Adipocyte (in vitro differentiated cells): ENCODE measurements around the gene PRR36.

Experiments used
- DNase-seq: peaks from one replicate; pipeline ENCODE4 v3.0.0-alpha.2; 2015; ENCODE audit warnings: low read depth
- H3K27me3 ChIP-seq: replicated peaks from 2 replicates; pipeline ENCODE4 v1.7.0; 2013; ENCODE audit warnings: mild to moderate bottlenecking, low read length, moderate library complexity; ENCODE audit not compliant: control insufficient read depth, insufficient read depth
- H3K36me3 ChIP-seq: 2 replicates; pipeline ENCODE4 v1.7.0; 2013; ENCODE audit warnings: low read length, mild to moderate bottlenecking, moderate library complexity; ENCODE audit not compliant: control insufficient read depth, insufficient read depth, severe bottlenecking
- H3K4me1 ChIP-seq: 2 replicates; pipeline ENCODE4 v1.7.0; 2013; ENCODE audit warnings: mild to moderate bottlenecking, low read length, moderate library complexity; ENCODE audit not compliant: control insufficient read depth, insufficient read depth
- H3K4me3 ChIP-seq: 2 replicates; pipeline ENCODE4 v1.7.0; 2013; ENCODE audit warnings: mild to moderate bottlenecking, low read length, moderate library complexity
- H3K9ac ChIP-seq: 2 replicates; pipeline ENCODE4 v1.7.0; 2013; ENCODE audit warnings: mild to moderate bottlenecking, low read length, moderate library complexity
- H3K9me3 ChIP-seq: 2 replicates; pipeline ENCODE4 v1.7.0; 2013; ENCODE audit warnings: mild to moderate bottlenecking, low read length, moderate library complexity; ENCODE audit not compliant: control insufficient read depth

The PRR36 gene

DNA sequence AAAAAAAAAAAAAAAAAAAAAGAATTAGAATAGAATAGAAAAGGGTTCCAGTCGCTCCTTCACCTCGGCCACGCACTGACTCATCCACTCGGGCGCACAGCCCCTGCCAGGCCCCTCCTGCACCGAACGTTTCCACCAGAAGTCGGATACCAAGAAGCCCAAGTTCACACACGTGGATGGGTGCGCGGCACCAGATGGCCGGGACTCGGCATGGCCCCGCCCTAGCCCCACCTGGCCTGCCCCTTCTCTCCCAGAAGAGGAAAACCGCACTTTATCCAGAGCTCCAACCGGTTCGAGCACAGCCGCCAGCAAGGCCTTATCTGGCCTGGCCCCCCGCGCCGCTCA, 5.9 kb downstream of the PRR36 start:
- Histone ChIP-seq H3K36me3 (peaks cover 2% of the 10 kb centered on the region), H3K4me3 (no peak overlapping the region), H3K9ac (no peak overlapping the region), H3K9me3 (no peaks in the 10 kb centered on the region), H3K27me3 (peaks cover 15% of the 10 kb centered on the region), H3K4me1 (peaks cover 15% of the 10 kb centered on the region)
- no peak for DNase-seq

DNA sequence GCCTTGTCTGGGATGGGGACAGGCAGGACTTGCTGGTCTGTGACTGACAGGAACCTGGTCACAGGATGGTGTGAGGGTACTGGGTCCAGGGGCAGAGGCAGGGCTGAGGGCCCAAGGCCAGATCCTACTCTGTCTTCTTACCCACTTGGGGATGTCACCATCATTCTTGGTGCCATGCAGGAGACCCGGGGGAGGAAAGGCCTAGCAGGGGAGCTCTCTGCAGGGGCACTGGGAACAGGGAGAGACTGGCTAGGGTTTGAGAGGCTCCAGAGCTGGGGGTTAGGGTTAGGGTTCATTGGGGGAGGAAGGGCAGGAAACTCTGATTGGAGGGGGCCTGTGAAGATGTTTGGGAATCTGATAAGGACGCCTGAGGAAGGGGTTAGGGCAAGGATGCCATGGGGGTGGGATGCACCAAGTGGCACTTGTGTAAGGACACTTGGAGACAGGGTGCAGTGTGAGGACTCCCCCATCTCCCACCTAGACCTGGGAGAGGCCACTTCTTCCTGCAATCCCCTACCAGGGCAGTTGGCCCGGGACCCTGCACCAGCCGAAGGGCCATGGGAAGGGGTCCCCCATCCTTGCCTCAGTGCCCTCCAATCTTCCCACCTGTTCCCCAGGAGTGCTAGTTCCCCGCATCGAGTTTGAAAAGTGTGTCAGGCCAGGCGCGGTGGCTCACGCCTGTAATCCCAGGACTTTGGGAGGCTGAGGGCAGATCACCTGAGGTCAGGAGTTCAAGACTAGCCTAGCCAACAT, 6.9 kb downstream of the PRR36 start:
- H3K27me3 ChIP-seq: peaks cover 5% of the 10 kb centered on the region
- H3K36me3 ChIP-seq: peaks cover 3% of the 10 kb centered on the region
- no peaks in the 10 kb centered on the region for H3K9me3 ChIP-seq
- H3K4me1 ChIP-seq: peaks cover 15% of the 10 kb centered on the region
- no peak for DNase-seq
- H3K9ac ChIP-seq: no peak overlapping the region
- no peak overlapping the region for H3K4me3 ChIP-seq

DNA sequence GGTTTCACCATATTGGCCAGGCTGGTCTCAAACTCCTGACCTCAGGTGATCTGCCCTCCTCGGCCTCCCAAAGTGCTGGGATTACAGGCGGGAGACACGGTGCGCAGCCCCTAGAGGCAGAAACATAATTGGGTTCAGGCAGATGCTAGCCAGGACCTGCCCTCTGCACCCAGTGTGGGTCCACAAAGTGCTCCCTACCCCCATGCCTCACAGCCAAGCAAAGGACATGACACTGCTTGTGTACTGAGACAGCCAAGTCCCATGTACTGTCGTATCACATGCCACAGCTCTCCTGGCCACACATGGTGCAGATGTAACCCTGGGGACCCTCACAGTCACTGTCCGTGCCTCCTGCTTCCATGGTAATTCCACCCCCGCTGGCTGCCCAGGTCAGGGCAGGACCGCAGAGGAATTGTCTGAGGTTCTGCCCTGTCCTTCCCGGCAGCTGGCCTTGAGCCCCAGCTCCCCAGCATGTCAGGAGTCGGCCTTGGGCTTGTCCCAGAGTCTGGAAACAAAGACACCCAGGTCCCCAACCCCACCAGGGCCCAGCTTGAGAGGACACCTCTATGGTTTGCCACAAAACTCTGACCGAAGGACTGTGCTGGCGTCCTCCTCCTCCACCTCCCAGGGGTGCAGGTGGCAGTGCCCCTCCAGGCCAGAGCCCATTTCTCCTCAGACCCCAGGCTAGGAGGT, 7.6 kb downstream of the PRR36 start:
- Histone ChIP-seq H3K9me3 (no peaks in the 10 kb centered on the region), H3K4me3 (no peak overlapping the region), H3K36me3 (peaks cover 3% of the 10 kb centered on the region), H3K27me3 (peaks cover 3% of the 10 kb centered on the region), H3K9ac (no peak overlapping the region), H3K4me1 (peaks cover 12% of the 10 kb centered on the region)
- DNase-seq: no peak

DNA sequence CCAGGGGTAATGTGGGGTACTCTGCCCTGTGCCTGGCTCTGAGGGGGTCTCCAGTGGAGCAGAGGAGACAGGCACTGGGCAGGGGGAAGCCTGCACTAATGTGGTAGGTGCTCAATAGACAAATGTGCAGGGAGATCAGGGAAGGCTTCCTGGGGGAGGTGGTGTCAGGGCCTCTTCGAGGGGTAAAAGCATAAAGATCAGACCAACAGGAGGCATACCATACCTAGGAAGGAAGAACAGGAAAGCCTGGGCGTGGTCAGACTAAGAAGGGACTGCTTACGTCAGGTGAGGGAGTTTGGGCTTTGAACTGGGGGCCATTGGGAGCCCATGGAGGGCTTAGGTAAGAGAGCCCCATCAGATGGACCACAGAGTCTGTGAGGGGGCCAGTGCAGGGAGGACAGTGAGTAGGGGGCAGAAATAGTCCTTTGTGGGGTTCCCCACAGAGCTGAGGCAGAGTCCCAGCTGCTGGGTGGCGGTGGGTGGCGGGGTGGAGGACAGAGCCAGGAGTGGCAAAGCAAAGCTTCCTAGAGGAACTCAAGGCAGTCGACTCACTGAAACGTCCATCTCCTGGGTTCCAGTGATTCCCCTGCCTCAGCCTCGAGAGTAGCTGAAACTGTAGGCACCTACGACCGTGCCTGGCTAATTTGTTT, 8.8 kb downstream of the PRR36 start:
- Histone ChIP-seq H3K4me3 (no peak overlapping the region), H3K9ac (no peak overlapping the region), H3K9me3 (no peaks in the 10 kb centered on the region), H3K27me3 (peaks cover 3% of the 10 kb centered on the region), H3K36me3 (peaks cover 3% of the 10 kb centered on the region), H3K4me1 (peaks cover 10% of the 10 kb centered on the region)
- DNase-seq: no peak

GRCh38 chr19:7864690-7865074, 9.5 kb downstream of the PRR36 start:
- H3K27me3 ChIP-seq: peaks cover 3% of the 10 kb centered on the region
- no peak for DNase-seq
- no peak overlapping the region for H3K9ac ChIP-seq
- H3K9me3 ChIP-seq: no peaks in the 10 kb centered on the region
- H3K36me3 ChIP-seq: peaks cover 3% of the 10 kb centered on the region
- no peak overlapping the region for H3K4me3 ChIP-seq
- H3K4me1 ChIP-seq: peaks cover 10% of the 10 kb centered on the region

DNA sequence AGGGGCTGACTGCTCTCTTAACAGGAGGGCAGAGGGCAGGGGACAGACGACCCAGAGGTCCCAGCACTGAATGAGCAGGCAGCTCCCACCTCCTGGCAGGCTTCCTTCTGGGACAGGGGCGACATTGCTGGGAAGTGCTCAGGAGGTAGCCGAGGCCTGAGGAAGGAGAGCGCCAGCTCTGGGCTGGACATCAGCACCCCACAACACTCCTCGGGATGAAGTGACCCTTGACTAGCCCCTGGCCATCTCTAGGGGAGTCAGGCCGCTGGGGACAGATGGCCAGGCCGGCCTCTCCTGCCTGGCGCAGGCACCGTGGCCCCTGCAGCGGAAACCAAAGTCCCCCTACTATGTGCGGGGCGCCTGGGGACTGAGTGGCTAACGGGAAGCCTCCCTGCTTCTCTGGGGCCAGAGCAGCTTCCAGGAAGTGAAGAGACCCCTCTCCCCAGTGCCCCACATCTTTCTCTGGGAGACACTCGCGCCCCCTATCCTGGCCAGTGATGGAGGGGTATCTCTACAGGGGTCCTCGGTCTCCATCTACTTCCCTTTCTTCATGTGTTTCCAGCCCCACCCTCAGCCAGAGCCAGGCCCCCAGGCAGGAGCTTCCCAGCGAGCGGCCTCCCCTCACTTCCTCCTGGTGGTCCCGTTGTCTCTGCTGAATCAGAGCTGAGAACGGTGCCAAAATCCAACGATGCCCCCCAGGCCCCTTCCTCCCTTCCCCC, 10.1 kb downstream of the PRR36 start:
- Histone ChIP-seq H3K4me3 (no peak overlapping the region), H3K27me3 (peaks cover 3% of the 10 kb centered on the region), H3K9ac (no peak overlapping the region), H3K9me3 (no peaks in the 10 kb centered on the region), H3K4me1 (peaks cover 10% of the 10 kb centered on the region), H3K36me3 (peaks cover 7% of the 10 kb centered on the region)
- no peak for DNase-seq

DNA sequence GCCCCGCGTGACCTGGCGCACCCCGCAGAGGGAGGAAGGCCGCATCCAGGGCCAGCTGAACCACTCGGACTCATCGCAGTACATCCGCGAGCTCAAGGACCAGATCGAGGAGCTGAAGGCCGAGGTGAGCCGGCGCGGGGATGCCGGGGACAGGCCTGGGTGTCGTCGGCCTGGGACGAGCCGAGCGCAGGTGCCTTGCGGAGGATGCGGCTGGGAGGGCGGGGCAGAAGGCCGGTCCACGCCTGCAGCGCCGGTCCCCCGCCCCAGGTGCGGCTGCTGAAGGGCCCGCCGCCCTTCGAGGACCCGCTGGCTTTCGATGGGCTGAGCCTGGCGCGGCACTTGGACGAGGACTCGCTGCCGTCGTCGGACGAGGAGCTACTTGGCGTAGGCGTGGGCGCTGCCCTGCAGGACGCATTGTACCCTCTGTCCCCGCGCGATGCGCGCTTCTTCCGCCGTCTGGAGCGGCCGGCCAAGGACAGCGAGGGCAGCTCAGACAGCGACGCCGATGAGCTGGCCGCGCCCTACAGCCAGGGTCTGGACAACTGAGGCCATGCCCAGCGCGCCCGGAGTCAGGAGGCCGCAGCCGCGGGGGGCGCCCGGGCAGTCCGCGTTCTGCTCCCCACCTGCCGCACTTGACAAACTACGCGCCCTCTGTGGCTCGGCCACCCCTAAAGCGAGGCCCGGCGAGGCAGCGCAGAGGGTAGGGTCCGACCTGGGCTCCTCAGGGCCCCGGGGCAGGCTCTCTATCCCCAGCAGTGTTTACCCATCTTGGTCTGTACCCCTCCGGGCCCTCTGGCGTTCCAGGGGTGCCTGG, 10.8 kb downstream of the PRR36 start:
- no peak for DNase-seq
- peaks cover 3% of the 10 kb centered on the region for H3K27me3 ChIP-seq

DNA sequence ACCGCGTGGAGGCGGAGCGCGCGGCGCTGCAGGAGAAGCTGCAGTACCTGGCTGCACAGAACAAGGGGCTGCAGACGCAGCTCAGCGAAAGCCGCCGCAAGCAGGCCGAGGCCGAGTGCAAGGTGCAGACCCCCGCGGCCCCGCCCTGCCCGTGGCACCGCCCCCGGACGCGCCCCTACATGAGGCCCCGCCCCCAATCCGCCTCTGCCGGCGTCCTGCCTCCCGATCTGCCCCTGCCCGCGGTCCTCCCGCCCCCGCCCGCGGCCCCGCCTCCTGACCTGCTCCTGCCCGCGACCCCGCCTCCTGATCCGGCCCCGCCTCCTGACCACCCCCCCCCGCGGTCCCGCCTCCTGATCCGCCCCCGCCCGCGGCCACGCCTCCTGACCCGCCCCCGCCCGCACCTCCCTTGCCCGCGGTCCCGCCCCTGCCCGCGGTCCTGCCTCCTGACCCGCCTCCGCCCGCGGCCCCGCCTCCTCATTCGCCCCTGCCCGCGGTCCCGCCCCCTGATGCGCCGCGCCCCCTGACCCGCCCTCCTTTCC, 11.7 kb downstream of the PRR36 start:
- Histone ChIP-seq H3K4me1 (peaks cover 2% of the 10 kb centered on the region), H3K36me3 (peaks cover 7% of the 10 kb centered on the region), H3K9me3 (no peaks in the 10 kb centered on the region), H3K27me3 (peaks cover 3% of the 10 kb centered on the region), H3K4me3 (no peak overlapping the region), H3K9ac (no peak overlapping the region)
- peak; percentile 62 for DNase-seq

More for the DNA sequence above, 10.8 kb downstream of the PRR36 start:
- no peaks in the 10 kb centered on the region for H3K9me3 ChIP-seq
- H3K36me3 ChIP-seq: peaks cover 7% of the 10 kb centered on the region
- no peak overlapping the region for H3K4me3 ChIP-seq
- H3K4me1 ChIP-seq: peaks cover 3% of the 10 kb centered on the region
- no peak overlapping the region for H3K9ac ChIP-seq

- H3K4me1 ChIP-seq: peaks cover 2% of the 10 kb centered on the region
- peaks cover under 1% of the 10 kb centered on the region for H3K27me3 ChIP-seq
- no peaks in the 10 kb centered on the region for H3K9me3 ChIP-seq
- H3K9ac ChIP-seq: no peak overlapping the region
- no peak for DNase-seq
- H3K36me3 ChIP-seq: peaks cover 7% of the 10 kb centered on the region
- no peak overlapping the region for H3K4me3 ChIP-seq
These were observed 12.4 kb downstream of the PRR36 start for GRCh38 chr19:7861619-7862412.
